BJ (cell line): ENCODE data around the gene LAMA2. TPM values are rescaled to one million over a fixed set of nuclear protein-coding genes. Genes with fewer than 3 reads are reported as not detected.

Experiments
- CTCF ChIA-PET: fragments of 350-600 bp; formaldehyde crosslinking; extraction: SDS; loops from one replicate; lab custom pipeline; 2021; ENCODE audit warnings: antibody characterized with exemption, inconsistent platforms; lab: Yijun Ruan, JAX
- POLR2A ChIA-PET: fragments of 300-600 bp; sonication (Branson Sonifier 250); formaldehyde crosslinking; extraction: SDS; loops from one replicate; lab custom pipeline; 2021; ENCODE audit warnings: antibody characterized with exemption; lab: Charles Lee
- DNase-seq: peaks from one replicate; pipeline ENCODE4 v3.0.0-alpha.2; 2011; ENCODE audit warnings: low read depth
- H3K27me3 ChIP-seq: 2 replicates; pipeline ENCODE4 v1.6.0; 2011; ENCODE audit warnings: low read length; ENCODE audit not compliant: control insufficient read depth, insufficient read depth
- H3K36me3 ChIP-seq: 2 replicates; pipeline ENCODE4 v1.5.1; 2011; ENCODE audit warnings: low read length; ENCODE audit not compliant: control insufficient read depth, insufficient read depth
- H3K4me3 ChIP-seq: 2 replicates; pipeline ENCODE4 v1.5.1; 2011; ENCODE audit warnings: low read depth, mild to moderate bottlenecking, control low read depth, low read length
- CTCF ChIP-seq: IDR thresholded peaks from 2 replicates; pipeline ENCODE4 v1.5.1; 2011; ENCODE audit warnings: low read depth, mild to moderate bottlenecking, control low read depth, inconsistent platforms, low read length, moderate library complexity; ENCODE audit not compliant: insufficient read depth
- polyA plus RNA-seq: library from polyadenylated mRNA; depleted of rRNA; stranded (reverse); fragments of >200 nt; gene quantifications from 2 replicates; pipeline ENCODE4 v1.2.3, GENCODE V29; 2011

The LAMA2 gene
- polyA plus RNA-seq, 1 experiment = 50.0 TPM

- POLR2A ChIA-PET = no interaction called here
- Histone ChIP-seq H3K36me3 (no peaks in the 10 kb centered on the region), H3K27me3 (no peaks in the 10 kb centered on the region), H3K4me3 (no peak overlapping the region)
- TF ChIP-seq CTCF = no peak
- no peak for DNase-seq
- CTCF ChIA-PET = no interaction called here
These were observed 431.6 kb downstream of the LAMA2 start for GRCh38 chr6:129314575-129314974.

GRCh38 chr6:129317931-129318820 lies 435.2 kb downstream of the LAMA2 start:
- ChIA-PET POLR2A (interaction anchor here (1.2 kb wide), 1 partner anchor 122 kb away, joined by 4 read pairs; no protein-coding TSS in a partner anchor), CTCF (interaction anchor here (0.7 kb wide), 1 partner anchor 512 kb away, joined by 3 read pairs; no protein-coding TSS in a partner anchor)
- Histone ChIP-seq H3K36me3 (no peaks in the 10 kb centered on the region), H3K27me3 (no peaks in the 10 kb centered on the region), H3K4me3 (no peak overlapping the region)
- DNase-seq = no peak
- no peak for TF ChIP-seq CTCF

- CTCF ChIA-PET = interaction anchor here (0.6 to 1.6 kb wide), 3 partner anchors 10 to 61 kb away, joined by 3 to 4 read pairs (median 3); no protein-coding TSS in a partner anchor
- POLR2A ChIA-PET = no interaction called here
- DNase-seq = no peak
- no peak for TF ChIP-seq CTCF
- H3K27me3 ChIP-seq = no peaks in the 10 kb centered on the region
- H3K36me3 ChIP-seq = no peaks in the 10 kb centered on the region
- no peak overlapping the region for H3K4me3 ChIP-seq
These were observed 438.0 kb downstream of the LAMA2 start for GRCh38 chr6:129320892-129321291.

GRCh38 chr6:129321303-129321702 lies 438.4 kb downstream of the LAMA2 start:
- CTCF ChIA-PET = interaction anchor here (1.6 kb wide), 1 partner anchor 10 kb away, joined by 4 read pairs; no protein-coding TSS in a partner anchor
- TF ChIP-seq CTCF = no peak
- Histone ChIP-seq H3K36me3 (no peaks in the 10 kb centered on the region), H3K4me3 (no peak overlapping the region), H3K27me3 (no peaks in the 10 kb centered on the region)
- DNase-seq = no peak
- POLR2A ChIA-PET = no interaction called here

GRCh38 chr6:129324345-129324744 lies 441.4 kb downstream of the LAMA2 start:
- CTCF ChIA-PET = no interaction called here

More at GRCh38 chr6:129324345-129324744, 441.4 kb downstream of the LAMA2 start:
- Histone ChIP-seq H3K27me3 (no peaks in the 10 kb centered on the region), H3K36me3 (no peaks in the 10 kb centered on the region; the same call in 1 of the 2 replicates), H3K4me3 (no peak overlapping the region)
- POLR2A ChIA-PET = no interaction called here
- no peak for DNase-seq
- TF ChIP-seq CTCF = no peak
